Adrenal gland (tissue), 5 donors: ENCODE results near the gene CADPS.

Experiments used
- CTCF ChIP-seq, 6 experiments: fragments of 450-650 bp in 4 of 6; fragments of 200-600 bp in 2 of 6; sonication (generic) in 1 of 6; IDR thresholded peaks; 1 replicate in 5 of 6; 2 replicates in 1 of 6; pipeline versions ENCODE4 v1.5.1 to v1.8.0; 2016 to 2021; ENCODE audit warnings: antibody characterized with exemption in 6 of 6, mild to moderate bottlenecking in 2 of 6, moderate library complexity in 1 of 6
- POLR2A ChIP-seq, 2 donors: fragments of 450-650 bp; IDR thresholded peaks; one replicate each; pipeline ENCODE4 v1.6.1; 2017; ENCODE audit warnings: antibody characterized with exemption in 2 of 2, mild to moderate bottlenecking in 2 of 2, moderate library complexity in 1 of 2
- donor health status: DM: no; HTN: no; CAD: no.

GRCh38 chr3:62911526-62911925 is 36.3 kb upstream of the CADPS start:
- TF ChIP-seq POLR2A (IDR thresholded peaks at IDR 0.05) (no peak), CTCF (IDR thresholded peaks at IDR 0.05) (no peak)
